ENCODE data around the gene STAT4. TPM values are rescaled to one million over a fixed set of nuclear protein-coding genes. Genes with fewer than 3 reads are reported as not detected.

Gene STAT4
- total RNA-seq, 2 experiments from 2014 or later, result 77.1 to 83.0 TPM

- Mint-ChIP-seq H3K27ac (peak overlapping the region; percentile 87), H3K27me3 (no peaks in the 10 kb centered on the region), H3K36me3 (ENCODE audit: low read depth) (peaks cover 99% of the 10 kb centered on the region), H3K9me3 (no peaks in the 10 kb centered on the region), H3K4me1 (ENCODE audit: low read depth) (peaks cover 49% of the 10 kb centered on the region), H3K4me3 (peak overlapping the region; percentile 18)
- Histone ChIP-seq H3K36me3 (ENCODE audit: insufficient read depth, low read length) (peaks cover 100% of the 10 kb centered on the region), H3K27ac (ENCODE audit: low read depth in 1 of 2, low read length in 2 of 2) (peak overlapping the region; percentile 17 to 43), H3K27me3 (ENCODE audit: control insufficient read depth in 1 of 2, insufficient read depth in 2 of 2, low read length in 2 of 2) (no peaks in the 10 kb centered on the region), H3K4me3 (ENCODE audit: low read length) (no peak overlapping the region), H3K4me1 (ENCODE audit: insufficient read depth, low read length) (peaks cover 11% of the 10 kb centered on the region), H3K9me3 (ENCODE audit: control insufficient read depth in 1 of 2, insufficient read depth in 1 of 2, low read length in 2 of 2) (no peaks in the 10 kb centered on the region)
- ATAC-seq (ENCODE audit: poor library complexity) (no peak), DNase-seq (no peak)
- ChIA-PET POLR2A (interaction anchor here (0.8 to 2.3 kb wide), 5 partner anchors 9 to 43 kb away, joined by 3 to 9 read pairs (median 3); no protein-coding TSS in a partner anchor), CTCF (interaction anchor here (1.2 kb wide), 1 partner anchor 13 kb away, joined by 4 read pairs; no protein-coding TSS in a partner anchor)
- no peak for TF ChIP-seq CTCF (IDR thresholded peaks at IDR 0.05)
- intact Hi-C loops (cut with DNase I, micrococcal nuclease), result loop anchor here in 1 of 2 experiments (5.0 kb wide), 1 partner anchor 32 kb away; the partner anchor contains the start of gene STAT1
Measured at GRCh38 chr2:190979906-190980629, 170.7 kb downstream of the STAT4 start.

Other genes starting within 250 kb of the STAT4 start
- 10 to 100 TPM; 56.6 to 57.8 TPM for gene STAT1, start 136.8 kb downstream of the STAT4 start, total RNA-seq
- 1 to 10 TPM in 1 of 2 experiments, under 1 TPM in 1; 0.98 to 1.3 TPM for gene MYO1B, start 94.4 kb upstream of the STAT4 start, total RNA-seq

Measured in CD4-positive, alpha-beta T cell (primary cell).